H9 (cell line): Measurements from ENCODE around the gene ATXN1L. TPM values are rescaled to one million over a fixed set of nuclear protein-coding genes. Genes with fewer than 3 reads are reported as not detected.

ENCODE experiments used
- DNase-seq: peaks from one replicate; pipeline ENCODE4 v3.0.0-alpha.2; 2017
- H2AFZ ChIP-seq: one replicate; pipeline ENCODE4 v1.6.1; 2013; ENCODE audit warnings: mild to moderate bottlenecking, low read length, control low read depth, moderate library complexity
- H2AK5ac ChIP-seq: 2 replicates; pipeline ENCODE4 v1.6.1; 2013; ENCODE audit warnings: low read length, control low read depth, mixed read lengths; ENCODE audit not compliant: insufficient read length
- H2BK120ac ChIP-seq: one replicate; pipeline ENCODE4 v1.6.1; 2013; ENCODE audit warnings: low read depth, mild to moderate bottlenecking, low read length, control low read depth, inconsistent platforms; ENCODE audit not compliant: poor library complexity, severe bottlenecking
- H2BK12ac ChIP-seq: 2 replicates; pipeline ENCODE4 v1.6.1; 2013; ENCODE audit warnings: low read length, control low read depth, mixed read lengths, low read depth; ENCODE audit not compliant: insufficient read length
- H2BK15ac ChIP-seq: 2 replicates; pipeline ENCODE4 v1.6.1; 2013; ENCODE audit warnings: low read depth, low read length, control low read depth
- H2BK20ac ChIP-seq: one replicate; pipeline ENCODE4 v1.6.1; 2013; ENCODE audit warnings: low read depth, mild to moderate bottlenecking, low read length, control low read depth, inconsistent platforms; ENCODE audit not compliant: poor library complexity, severe bottlenecking
- H2BK5ac ChIP-seq: 2 replicates; pipeline ENCODE4 v1.6.1; 2013; ENCODE audit warnings: low read length, control low read depth, mixed read lengths; ENCODE audit not compliant: insufficient read length
- H3K14ac ChIP-seq: 2 replicates; pipeline ENCODE4 v1.6.1; 2013; ENCODE audit warnings: low read length, control low read depth; ENCODE audit not compliant: insufficient read depth
- H3K18ac ChIP-seq: 2 replicates; pipeline ENCODE4 v1.6.1; 2013; ENCODE audit warnings: low read depth, mild to moderate bottlenecking, mixed read lengths, low read length, control low read depth; ENCODE audit not compliant: insufficient read length
- H3K23ac ChIP-seq: 2 replicates; pipeline ENCODE4 v1.6.1; 2013; ENCODE audit warnings: low read length, control low read depth, mixed read lengths, low read depth; ENCODE audit not compliant: insufficient read length
- H3K23me2 ChIP-seq: 2 replicates; pipeline ENCODE4 v1.6.1; 2013; ENCODE audit warnings: low read depth, mild to moderate bottlenecking, mixed read lengths, low read length, control low read depth; ENCODE audit not compliant: insufficient read length, poor library complexity, severe bottlenecking
- H3K27ac ChIP-seq: 2 replicates; pipeline ENCODE4 v1.5.1; 2013; ENCODE audit warnings: low read length, control low read depth, mixed read lengths, low read depth; ENCODE audit not compliant: insufficient read length
- H3K27me3 ChIP-seq: 2 replicates; pipeline ENCODE4 v1.6.1; 2013; ENCODE audit warnings: low read length, control low read depth, inconsistent platforms; ENCODE audit not compliant: insufficient read depth
- H3K4ac ChIP-seq: 2 replicates; pipeline ENCODE4 v1.6.1; 2013; ENCODE audit warnings: low read depth, mild to moderate bottlenecking, control low read depth, inconsistent platforms, low read length, moderate library complexity
- H3K4me1 ChIP-seq: 2 replicates; pipeline ENCODE4 v1.6.1; 2013; ENCODE audit warnings: low read length, control low read depth, inconsistent platforms; ENCODE audit not compliant: insufficient read depth
- H3K4me2 ChIP-seq: 2 replicates; pipeline ENCODE4 v1.6.1; 2013; ENCODE audit warnings: low read length, control low read depth, mixed read lengths; ENCODE audit not compliant: insufficient read length, insufficient read depth
- H3K56ac ChIP-seq: 2 replicates; pipeline ENCODE4 v1.6.1; 2013; ENCODE audit warnings: low read depth, mild to moderate bottlenecking, mixed read lengths, low read length, control low read depth; ENCODE audit not compliant: insufficient read length
- H3K79me1 ChIP-seq: 2 replicates; pipeline ENCODE4 v1.6.1; 2013; ENCODE audit warnings: low read depth, mild to moderate bottlenecking, moderate library complexity, low read length, control low read depth, inconsistent platforms; ENCODE audit not compliant: insufficient read depth, poor library complexity, severe bottlenecking
- H3K79me2 ChIP-seq: 2 replicates; pipeline ENCODE4 v1.6.1; 2013; ENCODE audit warnings: low read length, control low read depth, inconsistent platforms; ENCODE audit not compliant: insufficient read depth
- H3K9ac ChIP-seq: 2 replicates; pipeline ENCODE4 v1.6.1; 2013; ENCODE audit warnings: low read length, control low read depth, mixed read lengths; ENCODE audit not compliant: insufficient read length; ENCODE audit errors: extremely low read depth
- H3K9me3 ChIP-seq: one replicate; pipeline ENCODE4 v1.6.1; 2013; ENCODE audit warnings: low read depth, low read length, inconsistent platforms; ENCODE audit not compliant: control insufficient read depth
- H3T11ph ChIP-seq: one replicate; pipeline ENCODE4 v1.6.1; 2013; ENCODE audit warnings: mild to moderate bottlenecking, low read length, control low read depth, inconsistent platforms
- H4K20me1 ChIP-seq: one replicate; pipeline ENCODE4 v1.6.1; 2013; ENCODE audit not compliant: control insufficient read depth, insufficient read length, insufficient read depth
- H4K5ac ChIP-seq: 2 replicates; pipeline ENCODE4 v1.6.1; 2013; ENCODE audit warnings: low read depth, mild to moderate bottlenecking, mixed read lengths, low read length, control low read depth; ENCODE audit not compliant: insufficient read length
- H4K8ac ChIP-seq: replicated peaks from 2 replicates; pipeline ENCODE4 v1.6.1; 2013; ENCODE audit warnings: low read length, control low read depth, mixed read lengths, low read depth; ENCODE audit not compliant: insufficient read length
- H4K91ac ChIP-seq: 2 replicates; pipeline ENCODE4 v1.6.1; 2013; ENCODE audit warnings: low read depth, mild to moderate bottlenecking, moderate library complexity, mixed read lengths, low read length, control low read depth; ENCODE audit not compliant: insufficient read length
- H3K27ac Mint-ChIP-seq, 3 experiments: 2 replicates in 2 of 3; 3 replicates in 1 of 3; pipeline ENCODE4 v1.8.0; 2020 to 2021; ENCODE audit warnings: mixed read lengths in 3 of 3, mild to moderate bottlenecking in 1 of 3, moderate library complexity in 1 of 3
- H3K27me3 Mint-ChIP-seq: 2 replicates; pipeline ENCODE4 v1.8.0; 2021; ENCODE audit warnings: low read depth, mild to moderate bottlenecking, moderate library complexity, mixed read lengths
- H3K36me3 Mint-ChIP-seq, 3 experiments: 2 replicates in 2 of 3; 3 replicates in 1 of 3; pipeline ENCODE4 v1.8.0; 2020 to 2021; ENCODE audit warnings: low read depth in 3 of 3, mixed read lengths in 3 of 3; ENCODE audit not compliant: insufficient read depth in 1 of 3
- H3K4me1 Mint-ChIP-seq, 2 experiments: 2 replicates each; pipeline ENCODE4 v1.8.0; 2020; ENCODE audit warnings: mixed read lengths in 2 of 2
- H3K4me3 Mint-ChIP-seq, 2 experiments: 2 replicates in 1 of 2; 3 replicates in 1 of 2; pipeline ENCODE4 v1.8.0; 2020 to 2021; ENCODE audit warnings: mild to moderate bottlenecking in 2 of 2, mixed read lengths in 2 of 2, moderate library complexity in 1 of 2
- H3K9me3 Mint-ChIP-seq, 2 experiments: 2 replicates in 1 of 2; 3 replicates in 1 of 2; pipeline ENCODE4 v1.8.0; 2020; ENCODE audit warnings: mild to moderate bottlenecking in 2 of 2, mixed read lengths in 2 of 2, moderate library complexity in 1 of 2
- WGBS: extraction: QIAGEN DNeasy Blood & Tissue Kit; methylation state at CpG from one replicate; pipeline ENCODE4 v1.1.7; 2013; ENCODE audit warnings: missing lambda C conversion rate, low lambda C conversion rate, mixed read lengths; ENCODE audit not compliant: insufficient read length; ENCODE audit errors: extremely low coverage; 5-methylcytosine and 5-hydroxymethylcytosine counted together
- total RNA-seq: library from RNA; stranded (reverse); gene quantifications from 2 replicates; pipeline ENCODE4 v1.2.1, GENCODE V29; 2021
- TF ChIP-seq, protein P1 (sequence below): fragments of 200-600 bp; sonication (generic); conservative IDR thresholded peaks from 3 replicates; pipeline ENCODE4 v1.8.0; 2021; ENCODE audit warnings: antibody characterized with exemption, mild to moderate bottlenecking

Gene ATXN1L
- total RNA-seq, 1 experiment from 2014 or later, result 30.3 TPM

GRCh38 chr16:71895679-71896365, 50.0 kb downstream of the ATXN1L start:
- Mint-ChIP-seq H3K27ac (peak overlapping the region; percentile 97 to 98 (median 98)), H3K9me3 (peaks cover 0 to 2% of the 10 kb centered on the region in 2 experiments; a peak in 1 of 5 replicates), H3K27me3 (no peaks in the 10 kb centered on the region; the same call in 1 of the 2 replicates), H3K36me3 (peaks cover 6 to 13% (median 12%) of the 10 kb centered on the region in 3 experiments), H3K4me3 (peak overlapping the region; percentile 97 to 98), H3K4me1 (peaks cover 11 to 17% of the 10 kb centered on the region in 2 experiments)
- H2BK15ac ChIP-seq, result no peak overlapping the region
- H3K14ac ChIP-seq, result peak overlapping the region; percentile 90
- H4K20me1 ChIP-seq, result no peaks in the 10 kb centered on the region
- H4K8ac ChIP-seq, result no peak overlapping the region
- TF ChIP-seq, protein P1, sequence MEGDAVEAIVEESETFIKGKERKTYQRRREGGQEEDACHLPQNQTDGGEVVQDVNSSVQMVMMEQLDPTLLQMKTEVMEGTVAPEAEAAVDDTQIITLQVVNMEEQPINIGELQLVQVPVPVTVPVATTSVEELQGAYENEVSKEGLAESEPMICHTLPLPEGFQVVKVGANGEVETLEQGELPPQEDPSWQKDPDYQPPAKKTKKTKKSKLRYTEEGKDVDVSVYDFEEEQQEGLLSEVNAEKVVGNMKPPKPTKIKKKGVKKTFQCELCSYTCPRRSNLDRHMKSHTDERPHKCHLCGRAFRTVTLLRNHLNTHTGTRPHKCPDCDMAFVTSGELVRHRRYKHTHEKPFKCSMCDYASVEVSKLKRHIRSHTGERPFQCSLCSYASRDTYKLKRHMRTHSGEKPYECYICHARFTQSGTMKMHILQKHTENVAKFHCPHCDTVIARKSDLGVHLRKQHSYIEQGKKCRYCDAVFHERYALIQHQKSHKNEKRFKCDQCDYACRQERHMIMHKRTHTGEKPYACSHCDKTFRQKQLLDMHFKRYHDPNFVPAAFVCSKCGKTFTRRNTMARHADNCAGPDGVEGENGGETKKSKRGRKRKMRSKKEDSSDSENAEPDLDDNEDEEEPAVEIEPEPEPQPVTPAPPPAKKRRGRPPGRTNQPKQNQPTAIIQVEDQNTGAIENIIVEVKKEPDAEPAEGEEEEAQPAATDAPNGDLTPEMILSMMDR, result no peak
- no peak overlapping the region for H2AK5ac ChIP-seq
- peaks cover 36% of the 10 kb centered on the region; the same call in 1 of the 2 replicates for H3K79me2 ChIP-seq
- no peak for DNase-seq
- no peak overlapping the region for H2BK12ac ChIP-seq
- no peaks in the 10 kb centered on the region for H3K4me1 ChIP-seq
- no CpG with 5 or more reads among the region's 44 CpGs for WGBS
- H3K23me2 ChIP-seq, result peaks cover 7% of the 10 kb centered on the region
- H3T11ph ChIP-seq, result no peak overlapping the region
- peak overlapping the region; percentile 95 for H3K9ac ChIP-seq
- no peak overlapping the region for H3K56ac ChIP-seq
- no peak overlapping the region for H3K27ac ChIP-seq
- H2BK120ac ChIP-seq, result no peak overlapping the region
- no peak overlapping the region for H2BK20ac ChIP-seq
- H2AFZ ChIP-seq, result no peak overlapping the region
- H3K9me3 ChIP-seq, result no peaks in the 10 kb centered on the region
- H4K5ac ChIP-seq, result no peak overlapping the region
- H3K27me3 ChIP-seq, result no peaks in the 10 kb centered on the region
- H2BK5ac ChIP-seq, result no peak overlapping the region
- peak overlapping the region; percentile 62 for H3K18ac ChIP-seq
- H3K4ac ChIP-seq, result no peak overlapping the region
- no peak overlapping the region for H4K91ac ChIP-seq
- no peaks in the 10 kb centered on the region for H3K79me1 ChIP-seq
- no peak overlapping the region for H3K23ac ChIP-seq
- H3K4me2 ChIP-seq, result peak overlapping the region; percentile 87
